MM.1S (cell line): ENCODE results near the gene KNOP1.

ENCODE experiments used
- DNase-seq: peaks from one replicate; pipeline ENCODE4 v3.0.0-alpha.2; 2015
- H2AFZ ChIP-seq: fragments of 300-600 bp; sonication (generic); 2 replicates; pipeline ENCODE4 v1.6.0; 2016; ENCODE audit warnings: antibody characterized with exemption, low read length
- H3F3A ChIP-seq: fragments of 300-600 bp; sonication (generic); 2 replicates; pipeline ENCODE4 v1.6.1; 2016; ENCODE audit warnings: mild to moderate bottlenecking, antibody characterized with exemption, low read length, moderate library complexity, mixed read lengths; ENCODE audit not compliant: insufficient read depth
- H3K27ac ChIP-seq: fragments of 300-600 bp; sonication (generic); 2 replicates; pipeline ENCODE4 v1.5.1; 2016; ENCODE audit warnings: mild to moderate bottlenecking, low read length
- H3K27me3 ChIP-seq: fragments of 300-600 bp; sonication (generic); replicated peaks from 2 replicates; pipeline ENCODE4 v1.6.0; 2016; ENCODE audit warnings: low read length; ENCODE audit not compliant: insufficient read depth
- H3K36me3 ChIP-seq: fragments of 300-600 bp; sonication (generic); replicated peaks from 2 replicates; pipeline ENCODE4 v1.6.1; 2016; ENCODE audit warnings: mild to moderate bottlenecking, low read length, mixed read lengths; ENCODE audit not compliant: insufficient read depth
- H3K4me1 ChIP-seq: fragments of 300-600 bp; sonication (generic); 2 replicates; pipeline ENCODE4 v1.6.1; 2016; ENCODE audit warnings: low read length, mixed read lengths
- H3K4me2 ChIP-seq: fragments of 300-600 bp; sonication (generic); 2 replicates; pipeline ENCODE4 v1.6.0; 2016; ENCODE audit warnings: low read depth, low read length
- H3K4me3 ChIP-seq: fragments of 300-600 bp; sonication (generic); 2 replicates; pipeline ENCODE4 v1.5.1; 2016; ENCODE audit warnings: low read length, mixed read lengths
- H3K79me2 ChIP-seq: fragments of 300-600 bp; sonication (generic); 2 replicates; pipeline ENCODE4 v1.6.1; 2016; ENCODE audit warnings: mixed run types, low read length, mixed read lengths
- H3K9ac ChIP-seq: fragments of 300-600 bp; sonication (generic); 2 replicates; pipeline ENCODE4 v1.6.1; 2016; ENCODE audit warnings: low read length, mixed read lengths
- H3K9me2 ChIP-seq: fragments of 300-600 bp; sonication (generic); replicated peaks from 2 replicates; pipeline ENCODE4 v1.6.1; 2016; ENCODE audit warnings: mild to moderate bottlenecking, low read length, mixed read lengths; ENCODE audit not compliant: insufficient read depth
- H3K9me3 ChIP-seq: fragments of 300-600 bp; sonication (generic); replicated peaks from 2 replicates; pipeline ENCODE4 v1.6.1; 2016; ENCODE audit warnings: mild to moderate bottlenecking, low read length, mixed read lengths; ENCODE audit not compliant: insufficient read depth
- H4K20me1 ChIP-seq: fragments of 300-600 bp; sonication (generic); 2 replicates; pipeline ENCODE4 v1.6.1; 2016; ENCODE audit warnings: mild to moderate bottlenecking, low read length, moderate library complexity, mixed read lengths; ENCODE audit not compliant: insufficient read depth
- EZH2 ChIP-seq: fragments of 300-600 bp; sonication (generic); optimal IDR thresholded peaks from 2 replicates; pipeline ENCODE3; 2017; ENCODE audit warnings: low read depth, mild to moderate bottlenecking, antibody characterized with exemption, low read length, mixed read lengths
- EZH2phosphoT487 ChIP-seq: fragments of 300-600 bp; sonication (generic); IDR thresholded peaks from 2 replicates; pipeline ENCODE4 v1.6.1; 2018; ENCODE audit warnings: antibody characterized with exemption, low read length
- TF ChIP-seq, protein P1 (sequence below): fragments of 300-600 bp; sonication (generic); IDR thresholded peaks from 2 replicates; pipeline ENCODE4 v1.5.1; 2016; ENCODE audit warnings: antibody characterized with exemption, low read length, mixed read lengths

The KNOP1 gene

DNA sequence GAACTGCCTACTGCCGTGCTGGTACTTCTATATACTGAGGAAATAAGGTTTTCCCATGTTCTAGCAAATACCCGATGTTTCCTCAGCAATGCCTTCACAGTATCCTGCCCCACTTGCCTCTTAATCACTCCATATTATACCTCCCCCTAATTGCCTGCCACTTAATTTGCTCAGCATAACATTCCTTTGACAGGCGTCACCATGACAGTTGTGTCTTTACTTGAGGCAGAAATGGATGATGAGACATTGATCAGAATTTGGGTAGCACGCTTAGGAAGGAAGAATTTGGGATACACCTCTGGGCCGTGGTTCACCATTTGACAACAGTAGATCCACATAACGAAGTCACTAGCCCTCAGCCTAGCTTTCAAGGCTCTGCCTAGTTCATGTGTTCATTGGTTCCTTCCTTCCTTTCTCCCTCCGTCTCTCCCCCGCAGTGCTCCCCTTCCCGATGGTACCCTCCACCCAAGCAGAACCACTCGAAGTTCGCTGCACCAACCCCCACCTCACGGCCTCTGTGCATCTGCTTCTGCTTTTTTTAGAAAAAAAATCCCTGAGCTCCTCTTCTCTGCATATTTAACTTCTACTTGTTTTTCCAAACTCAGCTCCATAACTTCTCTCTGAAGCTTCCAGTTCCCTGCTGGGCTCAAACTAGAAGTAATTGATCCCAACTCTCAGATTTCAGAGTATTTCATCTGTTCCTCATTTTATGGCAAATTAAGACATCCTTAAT lies 19.4 kb upstream of the KNOP1 start:
- DNase-seq, result no peak
- Histone ChIP-seq H3K9ac (no peak overlapping the region), H3F3A (no peaks in the 10 kb centered on the region), H3K79me2 (no peaks in the 10 kb centered on the region), H3K27ac (no peak overlapping the region), H3K9me2 (no peaks in the 10 kb centered on the region), H3K9me3 (no peaks in the 10 kb centered on the region), H4K20me1 (no peaks in the 10 kb centered on the region), H3K4me1 (no peaks in the 10 kb centered on the region), H3K4me2 (no peak overlapping the region), H3K27me3 (no peaks in the 10 kb centered on the region), H3K4me3 (no peak overlapping the region), H2AFZ (no peak overlapping the region), H3K36me3 (no peaks in the 10 kb centered on the region)
- no peak for TF ChIP-seq EZH2

DNA sequence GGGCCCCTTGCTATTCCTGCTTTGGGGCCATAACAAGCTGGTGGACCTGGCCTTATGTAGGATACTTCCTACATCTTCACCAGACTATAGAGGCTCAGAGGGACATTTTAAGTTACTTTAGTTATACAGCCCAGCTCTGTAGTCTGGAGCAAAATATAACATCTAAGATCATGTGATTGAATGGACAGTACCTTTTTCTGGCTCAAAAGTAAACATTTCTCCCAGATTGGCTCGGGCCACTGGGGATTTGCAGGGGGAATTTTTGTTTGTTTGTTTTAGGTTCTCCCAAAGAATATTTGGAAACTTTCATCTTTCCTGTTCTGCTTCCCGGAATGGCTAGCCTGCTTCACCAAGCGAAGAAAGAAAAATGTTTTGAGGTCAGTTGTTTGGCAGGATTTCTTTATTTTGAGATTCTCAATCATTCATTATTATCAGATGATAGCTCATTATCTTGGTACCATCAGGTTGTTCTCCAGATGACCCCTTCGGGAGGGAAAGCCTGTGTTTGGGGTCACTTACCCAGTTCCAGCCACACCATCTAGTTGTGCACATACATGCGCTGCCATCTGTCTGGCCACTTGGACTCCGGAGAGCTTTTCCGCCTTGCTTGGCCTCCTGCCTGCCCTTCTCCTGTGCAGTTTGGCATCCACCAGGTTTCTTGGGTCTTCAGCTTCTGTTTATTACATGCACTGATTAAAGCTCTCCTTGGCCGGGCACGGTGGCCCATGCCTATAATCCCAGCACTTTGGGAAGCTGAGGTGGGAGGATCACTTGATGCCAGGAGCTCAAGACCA lies 17.2 kb upstream of the KNOP1 start:
- H3K9ac ChIP-seq, result no peak overlapping the region
- H3K4me1 ChIP-seq, result no peaks in the 10 kb centered on the region
- no peaks in the 10 kb centered on the region for H3K9me3 ChIP-seq
- no peak overlapping the region for H3K4me2 ChIP-seq
- H2AFZ ChIP-seq, result no peak overlapping the region
- H3K9me2 ChIP-seq, result no peaks in the 10 kb centered on the region
- H3F3A ChIP-seq, result no peaks in the 10 kb centered on the region
- H3K4me3 ChIP-seq, result no peak overlapping the region
- H3K27ac ChIP-seq, result no peak overlapping the region
- H3K27me3 ChIP-seq, result no peaks in the 10 kb centered on the region
- H3K79me2 ChIP-seq, result no peaks in the 10 kb centered on the region
- DNase-seq, result no peak
- TF ChIP-seq, protein P1, sequence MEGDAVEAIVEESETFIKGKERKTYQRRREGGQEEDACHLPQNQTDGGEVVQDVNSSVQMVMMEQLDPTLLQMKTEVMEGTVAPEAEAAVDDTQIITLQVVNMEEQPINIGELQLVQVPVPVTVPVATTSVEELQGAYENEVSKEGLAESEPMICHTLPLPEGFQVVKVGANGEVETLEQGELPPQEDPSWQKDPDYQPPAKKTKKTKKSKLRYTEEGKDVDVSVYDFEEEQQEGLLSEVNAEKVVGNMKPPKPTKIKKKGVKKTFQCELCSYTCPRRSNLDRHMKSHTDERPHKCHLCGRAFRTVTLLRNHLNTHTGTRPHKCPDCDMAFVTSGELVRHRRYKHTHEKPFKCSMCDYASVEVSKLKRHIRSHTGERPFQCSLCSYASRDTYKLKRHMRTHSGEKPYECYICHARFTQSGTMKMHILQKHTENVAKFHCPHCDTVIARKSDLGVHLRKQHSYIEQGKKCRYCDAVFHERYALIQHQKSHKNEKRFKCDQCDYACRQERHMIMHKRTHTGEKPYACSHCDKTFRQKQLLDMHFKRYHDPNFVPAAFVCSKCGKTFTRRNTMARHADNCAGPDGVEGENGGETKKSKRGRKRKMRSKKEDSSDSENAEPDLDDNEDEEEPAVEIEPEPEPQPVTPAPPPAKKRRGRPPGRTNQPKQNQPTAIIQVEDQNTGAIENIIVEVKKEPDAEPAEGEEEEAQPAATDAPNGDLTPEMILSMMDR, result no peak
- no peak for TF ChIP-seq EZH2
- no peak for TF ChIP-seq EZH2phosphoT487
- no peaks in the 10 kb centered on the region for H4K20me1 ChIP-seq
- no peaks in the 10 kb centered on the region for H3K36me3 ChIP-seq

DNA sequence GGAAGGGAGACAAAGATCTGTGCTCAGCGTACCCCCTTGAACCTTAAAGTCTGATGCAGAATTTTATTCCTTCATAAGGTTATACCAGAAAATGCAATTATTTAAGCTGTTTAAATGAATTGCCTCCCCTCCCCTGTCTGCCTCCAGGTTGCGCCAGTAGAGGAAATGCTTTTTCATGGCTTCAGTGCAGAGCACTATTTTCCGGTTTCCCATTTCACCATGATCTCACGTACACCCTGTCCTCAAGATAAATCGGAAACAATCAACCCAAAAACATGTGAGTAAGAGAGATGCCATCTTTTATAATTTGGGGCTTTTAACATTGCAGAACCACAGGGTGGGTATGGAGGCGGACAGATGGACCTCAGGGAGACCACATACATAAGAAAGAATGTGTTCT lies 15.5 kb upstream of the KNOP1 start:
- H3K9me2 ChIP-seq, result no peaks in the 10 kb centered on the region
- H3K79me2 ChIP-seq, result no peaks in the 10 kb centered on the region
- H2AFZ ChIP-seq, result no peak overlapping the region
- H4K20me1 ChIP-seq, result no peaks in the 10 kb centered on the region
- H3K27me3 ChIP-seq, result no peaks in the 10 kb centered on the region
- H3F3A ChIP-seq, result no peaks in the 10 kb centered on the region
- H3K4me2 ChIP-seq, result no peak overlapping the region
- no peak for DNase-seq
- H3K4me1 ChIP-seq, result no peaks in the 10 kb centered on the region
- H3K27ac ChIP-seq, result no peak overlapping the region
- no peak overlapping the region for H3K4me3 ChIP-seq
- no peaks in the 10 kb centered on the region for H3K36me3 ChIP-seq
- TF ChIP-seq EZH2phosphoT487 (no peak), EZH2 (no peak)
- TF ChIP-seq, protein P1, result no peak
- H3K9ac ChIP-seq, result no peak overlapping the region
- no peaks in the 10 kb centered on the region for H3K9me3 ChIP-seq

DNA sequence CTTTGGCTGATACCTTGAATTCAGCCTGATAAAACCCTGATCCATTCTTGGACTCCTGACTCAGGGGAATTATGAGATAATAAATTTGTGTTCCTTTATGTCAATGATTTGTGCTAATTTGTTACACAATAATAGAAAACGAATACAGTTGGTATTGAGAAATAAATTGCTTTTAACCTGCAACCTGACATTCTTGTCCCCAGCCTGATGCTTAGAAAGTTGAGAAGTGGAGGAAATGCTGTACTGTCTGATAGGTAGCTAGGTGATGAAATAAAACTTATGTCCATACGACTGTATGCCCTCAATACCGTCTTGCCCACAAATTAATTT lies 10.6 kb upstream of the KNOP1 start:
- Histone ChIP-seq H3K9me3 (no peaks in the 10 kb centered on the region), H3F3A (no peaks in the 10 kb centered on the region), H4K20me1 (no peaks in the 10 kb centered on the region), H3K4me1 (no peaks in the 10 kb centered on the region), H3K9me2 (no peaks in the 10 kb centered on the region), H3K4me2 (no peak overlapping the region), H3K79me2 (no peaks in the 10 kb centered on the region), H3K4me3 (no peak overlapping the region), H3K9ac (no peak overlapping the region), H2AFZ (no peak overlapping the region), H3K27me3 (no peaks in the 10 kb centered on the region), H3K36me3 (no peaks in the 10 kb centered on the region), H3K27ac (no peak overlapping the region)
- no peak for DNase-seq
- TF ChIP-seq EZH2, result no peak
- no peak for TF ChIP-seq EZH2phosphoT487
- TF ChIP-seq, protein P1, result no peak
